ENCODE measurements around the gene SIL1. TPM values are rescaled to one million over a fixed set of nuclear protein-coding genes. Genes with fewer than 3 reads are reported as not detected.

The SIL1 gene
- polyA plus RNA-seq, 1 donor (not counting 4 experiments of a cell fraction or from before 2014, with no cell fraction given): 45.4 TPM

DNA sequence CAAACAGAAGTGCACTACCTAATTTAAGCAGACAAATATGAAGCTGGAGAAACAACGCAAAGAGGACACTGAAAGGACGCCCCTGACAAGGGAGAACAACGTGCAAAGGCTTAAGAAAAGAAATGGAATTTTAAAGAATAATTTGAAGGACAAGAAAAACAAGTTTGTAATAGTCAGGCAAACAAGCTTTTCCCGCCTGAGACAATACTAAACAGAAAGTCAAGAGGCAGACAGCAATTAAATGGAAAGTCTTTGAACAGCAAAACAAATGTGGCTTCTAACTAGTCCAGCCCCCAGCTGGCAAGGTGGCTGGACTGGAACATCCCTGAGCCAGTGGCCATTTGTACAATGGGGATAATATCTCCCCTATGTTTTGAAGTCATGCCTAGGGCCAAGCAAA, 63.3 kb downstream of the SIL1 start:
- H3K9me1 ChIP-seq (ENCODE audit: control insufficient read depth, extremely low read depth, insufficient read depth, low read length): no peaks in the 10 kb centered on the region
- no peak overlapping the region for H3K4me3 ChIP-seq (ENCODE audit: control insufficient read depth in 2 of 3, extremely low read depth in 1 of 3, insufficient read depth in 2 of 3, low read depth in 1 of 3, low read length in 3 of 3)
- no peak for DNase-seq (ENCODE audit: low read depth, low spot score)
- H3K79me2 ChIP-seq (ENCODE audit: control insufficient read depth, insufficient read depth, low read length): peaks cover 9% of the 10 kb centered on the region
- H3K36me3 ChIP-seq (ENCODE audit: control insufficient read depth in 2 of 2, extremely low read depth in 1 of 2, insufficient read depth in 2 of 2, low read length in 2 of 2): peaks cover 0 to 2% of the 10 kb centered on the region in 2 experiments
- no peak overlapping the region for H3K27ac ChIP-seq (ENCODE audit: control insufficient read depth, insufficient read depth, low read length)
- dilution Hi-C loops (cut with MboI; ENCODE audit: extremely low pct_ligation_motif_present, low sequenced_read_pairs): no loop called here
- H3K4me2 ChIP-seq (ENCODE audit: control insufficient read depth, extremely low read depth, insufficient read depth, low read depth, low read length): no peak overlapping the region
- TF ChIP-seq, protein P1, sequence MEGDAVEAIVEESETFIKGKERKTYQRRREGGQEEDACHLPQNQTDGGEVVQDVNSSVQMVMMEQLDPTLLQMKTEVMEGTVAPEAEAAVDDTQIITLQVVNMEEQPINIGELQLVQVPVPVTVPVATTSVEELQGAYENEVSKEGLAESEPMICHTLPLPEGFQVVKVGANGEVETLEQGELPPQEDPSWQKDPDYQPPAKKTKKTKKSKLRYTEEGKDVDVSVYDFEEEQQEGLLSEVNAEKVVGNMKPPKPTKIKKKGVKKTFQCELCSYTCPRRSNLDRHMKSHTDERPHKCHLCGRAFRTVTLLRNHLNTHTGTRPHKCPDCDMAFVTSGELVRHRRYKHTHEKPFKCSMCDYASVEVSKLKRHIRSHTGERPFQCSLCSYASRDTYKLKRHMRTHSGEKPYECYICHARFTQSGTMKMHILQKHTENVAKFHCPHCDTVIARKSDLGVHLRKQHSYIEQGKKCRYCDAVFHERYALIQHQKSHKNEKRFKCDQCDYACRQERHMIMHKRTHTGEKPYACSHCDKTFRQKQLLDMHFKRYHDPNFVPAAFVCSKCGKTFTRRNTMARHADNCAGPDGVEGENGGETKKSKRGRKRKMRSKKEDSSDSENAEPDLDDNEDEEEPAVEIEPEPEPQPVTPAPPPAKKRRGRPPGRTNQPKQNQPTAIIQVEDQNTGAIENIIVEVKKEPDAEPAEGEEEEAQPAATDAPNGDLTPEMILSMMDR (optimal IDR thresholded peaks at IDR 0.05 in 1 of 3, IDR thresholded peaks at IDR 0.05 in 1 of 3, conservative IDR thresholded peaks at IDR 0.05 in 1 of 3; ENCODE audit: extremely low read depth in 1 of 3, insufficient read depth in 2 of 3, low read length in 3 of 3): no peak
- no peak for TF ChIP-seq EZH2 (IDR thresholded peaks at IDR 0.05; ENCODE audit: low read length)
- no peak overlapping the region for H2AFZ ChIP-seq (ENCODE audit: control insufficient read depth, low read length)
- H3K4me1 ChIP-seq (ENCODE audit: control insufficient read depth, extremely low read depth, insufficient read depth, low read length): peaks cover 15% of the 10 kb centered on the region
- H3K9ac ChIP-seq (ENCODE audit: control insufficient read depth, extremely low read depth, insufficient read depth, low read length): no peak overlapping the region
- H4K20me1 ChIP-seq (ENCODE audit: control insufficient read depth, extremely low read depth, insufficient read depth, low read length): peaks cover 11% of the 10 kb centered on the region
- FAIRE-seq: no peak
- no peaks in the 10 kb centered on the region for H3K9me3 ChIP-seq (ENCODE audit: control insufficient read depth, low read depth, low read length)
- no peaks in the 10 kb centered on the region for H3K27me3 ChIP-seq (ENCODE audit: control insufficient read depth, extremely low read depth, insufficient read depth, low read length)

DNA sequence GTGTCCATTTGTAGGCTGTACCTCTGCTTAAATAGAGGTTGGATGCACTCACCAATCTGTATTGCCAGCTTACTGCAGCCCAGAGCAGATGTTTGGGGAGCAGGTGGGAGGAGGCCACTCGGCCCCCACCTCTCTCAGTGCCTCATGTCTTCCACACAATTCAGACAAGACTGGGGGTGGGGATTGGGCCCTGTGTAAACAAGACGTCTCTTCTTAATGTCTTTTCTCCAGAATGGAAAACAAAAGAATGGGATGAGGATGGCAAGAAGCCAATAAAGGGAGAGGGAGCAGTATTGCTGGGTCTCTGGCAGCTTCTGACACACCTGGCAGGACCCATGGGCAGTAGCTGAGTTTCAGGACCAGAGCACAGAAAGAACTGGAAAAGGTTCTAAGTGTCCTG, 64.9 kb downstream of the SIL1 start:
- peaks cover 4% of the 10 kb centered on the region for H3K4me1 ChIP-seq (ENCODE audit: control insufficient read depth, extremely low read depth, insufficient read depth, low read length)
- no peak for FAIRE-seq
- dilution Hi-C loops (cut with MboI; ENCODE audit: extremely low pct_ligation_motif_present, low sequenced_read_pairs): no loop called here

More for the DNA sequence above, 64.9 kb downstream of the SIL1 start:
- DNase-seq (ENCODE audit: low read depth, low spot score): no peak
- Histone ChIP-seq H4K20me1 (ENCODE audit: control insufficient read depth, extremely low read depth, insufficient read depth, low read length) (peaks cover 6% of the 10 kb centered on the region), H3K36me3 (ENCODE audit: control insufficient read depth in 2 of 2, extremely low read depth in 1 of 2, insufficient read depth in 2 of 2, low read length in 2 of 2) (peaks cover 0 to 2% of the 10 kb centered on the region in 2 experiments), H3K9me3 (ENCODE audit: control insufficient read depth, low read depth, low read length) (no peaks in the 10 kb centered on the region), H3K79me2 (ENCODE audit: control insufficient read depth, insufficient read depth, low read length) (peaks cover 6% of the 10 kb centered on the region), H3K9me1 (ENCODE audit: control insufficient read depth, extremely low read depth, insufficient read depth, low read length) (no peaks in the 10 kb centered on the region), H3K4me3 (ENCODE audit: control insufficient read depth in 2 of 3, extremely low read depth in 1 of 3, insufficient read depth in 2 of 3, low read depth in 1 of 3, low read length in 3 of 3) (no peak overlapping the region), H3K9ac (ENCODE audit: control insufficient read depth, extremely low read depth, insufficient read depth, low read length) (no peak overlapping the region), H2AFZ (ENCODE audit: control insufficient read depth, low read length) (no peak overlapping the region), H3K27ac (ENCODE audit: control insufficient read depth, insufficient read depth, low read length) (no peak overlapping the region), H3K4me2 (ENCODE audit: control insufficient read depth, extremely low read depth, insufficient read depth, low read depth, low read length) (no peak overlapping the region), H3K27me3 (ENCODE audit: control insufficient read depth, extremely low read depth, insufficient read depth, low read length) (no peaks in the 10 kb centered on the region)
- no peak for TF ChIP-seq EZH2 (IDR thresholded peaks at IDR 0.05; ENCODE audit: low read length)
- TF ChIP-seq, protein P1 (optimal IDR thresholded peaks at IDR 0.05 in 1 of 3, IDR thresholded peaks at IDR 0.05 in 1 of 3, conservative IDR thresholded peaks at IDR 0.05 in 1 of 3; ENCODE audit: extremely low read depth in 1 of 3, insufficient read depth in 2 of 3, low read length in 3 of 3): no peak
